ENCODE results near the gene PWWP2B.
"Not testable (repeated sequence)": the region's sequence is repeated elsewhere in the genome, so short reads cannot be mapped to it uniquely, and the experiment has no call there.

PWWP2B gene

GRCh38 chr10:132397036-132397541, at the start of gene PWWP2B:
Gene PWWP2B, plus strand, starts transcription at chr10:132397200. Its CDS starts 27 bp downstream, at chr10:132397227.
- DNase-seq: no peak

GRCh38 chr10:132347211-132347930, 49.6 kb upstream of the PWWP2B start:
- DNase-seq: no peak

- no peak for DNase-seq
Observed at GRCh38 chr10:132347931-132348267, 49.1 kb upstream of the PWWP2B start.

GRCh38 chr10:132349766-132350165, 47.2 kb upstream of the PWWP2B start:
- DNase-seq: no peak

- DNase-seq: no peak
Observed at GRCh38 chr10:132350391-132350790, 46.6 kb upstream of the PWWP2B start.

- DNase-seq: no peak
Observed at GRCh38 chr10:132350946-132351345, 46.1 kb upstream of the PWWP2B start.

GRCh38 chr10:132351611-132352010, 45.4 kb upstream of the PWWP2B start:
- DNase-seq: no peak

GRCh38 chr10:132352462-132353308, 44.3 kb upstream of the PWWP2B start:
- DNase-seq: not testable (repeated sequence)

GRCh38 chr10:132353456-132354355, 43.3 kb upstream of the PWWP2B start:
- DNase-seq: no peak

- no peak for DNase-seq
Observed at GRCh38 chr10:132354356-132355094, 42.5 kb upstream of the PWWP2B start.

- DNase-seq: no peak
Observed at GRCh38 chr10:132355297-132355696, 41.7 kb upstream of the PWWP2B start.

- no peak for DNase-seq
Observed at GRCh38 chr10:132355754-132356153, 41.2 kb upstream of the PWWP2B start.

GRCh38 chr10:132356621-132357195, 40.3 kb upstream of the PWWP2B start:
- DNase-seq: no peak

GRCh38 chr10:132357286-132358058, 39.5 kb upstream of the PWWP2B start:
- no peak for DNase-seq

GRCh38 chr10:132359305-132360040, 37.5 kb upstream of the PWWP2B start:
- no peak for DNase-seq

- DNase-seq: no peak
Observed at GRCh38 chr10:132360766-132361447, 36.1 kb upstream of the PWWP2B start.

GRCh38 chr10:132361581-132362101, 35.4 kb upstream of the PWWP2B start:
- DNase-seq: no peak

GRCh38 chr10:132362151-132362611, 34.8 kb upstream of the PWWP2B start:
- no peak for DNase-seq

- no peak for DNase-seq
Observed at GRCh38 chr10:132363376-132363775, 33.6 kb upstream of the PWWP2B start.
